ENCODE results near the gene UGT2A1.

Gene UGT2A1

DNA sequence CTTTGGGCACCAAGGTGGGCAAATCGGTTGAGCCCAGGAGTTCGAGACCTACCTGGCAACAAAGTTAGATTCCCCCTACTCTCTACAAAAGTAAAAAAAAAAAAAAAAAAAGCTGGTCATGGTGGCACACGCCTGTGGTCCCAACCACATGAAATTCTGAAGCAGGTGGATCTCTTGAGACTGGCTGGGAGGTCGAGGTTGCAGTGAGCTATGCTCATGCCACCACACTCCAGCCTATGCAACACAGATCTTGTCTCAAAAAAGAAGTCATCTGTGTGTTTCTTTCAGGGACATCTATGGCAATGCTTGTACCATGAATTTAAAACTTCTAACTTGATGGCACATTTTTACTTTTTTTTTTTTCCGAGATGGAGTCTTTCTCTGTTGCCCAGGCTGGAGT is 68.9 kb downstream of the UGT2A1 start:
- no peak for DNase-seq

DNA sequence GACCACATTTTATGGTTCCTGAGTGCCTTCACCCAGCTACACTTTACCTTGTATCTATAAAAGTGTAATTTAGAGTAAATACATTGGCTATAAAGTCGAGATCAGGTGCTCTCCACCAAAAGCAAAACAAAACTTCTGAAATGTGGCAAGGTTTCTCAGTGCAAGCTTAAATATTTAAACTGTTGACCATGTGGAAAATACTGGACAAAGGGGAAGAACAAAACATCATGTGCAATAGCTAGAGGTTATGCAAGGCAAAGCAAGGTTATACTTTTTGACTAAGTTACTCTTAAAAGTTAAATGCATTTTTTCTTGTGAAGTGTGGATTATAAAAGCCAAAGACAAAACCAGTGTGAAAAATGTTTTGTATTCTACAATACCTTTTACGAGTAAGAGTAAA is 69.5 kb downstream of the UGT2A1 start:
- DNase-seq, result no peak

DNA sequence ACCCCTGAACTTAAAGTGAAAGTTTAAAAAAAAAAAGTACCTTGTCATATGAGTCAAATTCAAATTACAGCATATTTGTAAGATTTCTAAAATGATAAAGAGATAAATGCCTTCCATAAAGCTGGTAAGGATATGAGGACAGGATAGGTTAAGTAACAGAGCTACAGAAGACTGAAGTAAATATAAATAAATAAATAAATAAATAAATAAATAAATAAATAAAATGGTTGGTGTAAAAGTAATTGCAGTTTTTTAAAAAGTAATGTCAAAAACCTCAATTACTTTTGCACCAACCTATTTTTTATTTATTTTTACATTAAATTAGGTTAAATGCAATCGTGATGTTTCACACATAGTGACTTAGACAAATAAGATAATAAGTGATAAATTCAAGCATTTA is 75.8 kb downstream of the UGT2A1 start:
- no peak for DNase-seq

DNA sequence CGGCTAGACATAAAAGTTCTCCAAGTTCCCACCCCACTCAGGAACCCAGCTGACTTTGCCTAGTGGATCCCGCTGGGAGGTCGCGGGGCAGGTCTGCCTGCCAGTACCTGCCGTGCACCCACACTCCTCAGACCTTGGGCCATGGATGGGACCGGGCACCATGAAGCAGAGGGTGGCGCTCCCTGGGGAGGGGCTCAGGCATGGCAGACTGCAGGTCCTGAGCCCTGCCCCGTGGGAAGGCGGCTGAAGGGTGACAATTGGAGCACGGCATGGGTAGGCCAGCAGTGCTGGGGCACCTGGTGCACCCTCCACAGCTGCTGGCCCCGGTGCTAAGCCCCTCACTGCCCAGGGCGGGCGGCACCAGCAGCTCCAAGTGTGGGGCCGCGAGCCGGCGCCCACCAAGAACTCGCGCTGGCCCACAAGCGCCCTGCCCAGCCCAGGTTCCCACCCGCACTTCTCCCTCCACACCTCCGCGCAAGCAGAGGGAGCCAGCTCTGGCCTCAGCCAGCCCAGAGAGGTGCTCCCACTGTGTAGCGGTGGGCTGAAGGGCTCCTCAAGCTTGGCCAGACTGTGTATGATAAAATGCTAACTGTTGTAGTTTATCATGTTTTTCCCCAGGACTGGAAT is 76.7 kb downstream of the UGT2A1 start:
- no peak for DNase-seq

DNA sequence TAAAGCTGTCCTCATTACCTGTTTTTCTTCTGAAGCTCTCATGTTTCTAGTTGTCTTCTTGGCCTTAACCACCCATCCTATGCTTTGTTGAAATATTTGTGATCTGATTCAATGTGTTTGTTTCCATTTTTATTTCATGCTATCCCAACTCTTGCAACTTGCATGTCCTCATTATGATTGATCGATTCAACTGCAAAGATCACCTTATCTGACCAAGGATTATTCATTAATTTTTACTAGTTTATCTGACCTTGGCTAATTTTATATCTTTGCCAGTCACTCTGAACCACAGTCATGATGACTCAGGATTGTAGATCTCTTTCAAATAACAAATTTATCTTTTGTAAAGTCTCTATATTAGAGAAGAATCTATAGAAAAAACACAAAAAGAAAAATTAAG is 84.3 kb downstream of the UGT2A1 start:
- no peak for DNase-seq

DNA sequence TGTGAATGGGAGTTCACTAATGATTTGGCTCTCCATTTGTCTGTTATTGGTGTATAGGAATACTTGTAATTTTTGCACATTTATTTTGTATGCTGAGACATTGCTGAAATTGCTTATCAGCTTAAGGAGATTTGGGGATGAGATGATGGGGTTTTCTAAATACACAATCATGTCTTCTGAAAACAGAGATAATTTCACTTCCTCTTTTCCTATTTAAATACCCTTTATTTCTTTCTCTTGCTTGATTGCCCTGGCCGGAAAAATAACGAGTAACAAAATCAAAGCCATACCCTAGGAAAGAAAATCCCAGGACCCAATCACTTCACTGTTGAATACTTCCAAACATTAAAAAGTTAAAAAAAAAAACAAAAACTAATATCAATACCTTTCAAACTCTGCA is 89.6 kb downstream of the UGT2A1 start:
- DNase-seq, result no peak

DNA sequence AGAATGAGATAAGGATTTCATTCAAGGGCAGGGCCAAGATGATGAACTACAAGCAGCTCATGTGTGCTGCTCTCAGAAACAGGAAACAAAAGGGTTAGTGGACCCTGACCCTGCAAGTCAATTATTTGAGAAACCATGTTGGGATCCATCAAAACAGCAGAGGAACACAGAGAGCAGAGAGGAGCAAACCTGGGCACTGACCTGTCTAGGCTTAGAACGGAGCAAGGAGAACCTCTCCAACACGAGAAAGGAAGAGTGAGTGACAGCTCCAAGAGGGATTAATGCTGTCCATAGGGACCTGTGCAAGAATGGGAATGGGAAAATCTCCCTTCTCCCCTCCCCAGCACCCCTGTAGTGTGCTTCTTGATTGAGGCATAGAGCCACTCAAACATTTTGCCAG is 103.4 kb downstream of the UGT2A1 start:
- DNase-seq, result no peak

DNA sequence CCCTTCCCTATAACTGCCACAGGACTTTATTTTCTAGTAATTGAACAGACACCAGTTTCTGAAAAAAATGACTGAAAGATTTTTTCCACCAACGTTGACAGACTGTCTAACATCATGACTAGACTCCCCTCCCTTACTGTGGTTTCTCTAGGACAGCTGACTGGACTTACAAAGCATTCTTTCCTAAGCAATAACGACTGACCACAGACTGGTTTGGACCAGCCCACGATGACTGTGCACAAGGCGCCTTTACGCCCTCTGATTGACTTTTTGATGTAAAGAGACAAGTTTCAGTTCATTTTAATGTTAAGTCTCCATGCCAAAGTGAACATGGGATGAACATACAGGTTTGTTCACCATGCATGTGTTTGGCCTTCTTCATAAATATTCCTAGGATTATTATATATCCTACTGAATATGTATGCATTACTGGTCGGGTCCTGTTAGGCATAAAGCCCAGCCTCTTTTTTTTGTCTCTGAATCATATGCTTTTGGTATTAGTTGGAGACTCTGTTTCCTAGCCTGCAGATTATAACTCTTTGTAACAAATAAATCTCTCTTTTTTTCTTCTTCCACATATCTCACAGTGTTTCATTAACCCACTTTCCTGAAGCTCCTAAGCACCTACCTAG is 106.8 kb downstream of the UGT2A1 start:
- no peak for DNase-seq

Data from stimulated activated CD4-positive, alpha-beta T cell treated with anti-CD3 and anti-CD28 coated beads, Interleukin-2, amount 100 ng/mL, for 24 hours (primary cell).